Gastroesophageal sphincter (tissue), 3 donors: ENCODE measurements around the gene MYLK.

ENCODE experiments used
- CTCF ChIP-seq, 4 experiments: fragments of 200-600 bp in 2 of 4; fragments of 450-650 bp in 2 of 4; sonication (generic) in 1 of 4; IDR thresholded peaks; one replicate each; pipeline ENCODE4 v1.5.1; 2017 to 2019; ENCODE audit warnings: antibody characterized with exemption in 4 of 4, mild to moderate bottlenecking in 2 of 4, moderate library complexity in 2 of 4
- EP300 ChIP-seq: sonication (generic); formaldehyde crosslinking; IDR thresholded peaks from one replicate; pipeline ENCODE4 v1.6.1; 2017; ENCODE audit warnings: antibody characterized with exemption, mild to moderate bottlenecking
- POLR2A ChIP-seq, 2 donors: fragments of 450-650 bp; IDR thresholded peaks; one replicate each; pipeline ENCODE4 v1.6.1; 2017; ENCODE audit warnings: antibody characterized with exemption in 2 of 2, mild to moderate bottlenecking in 2 of 2, moderate library complexity in 1 of 2
- POLR2AphosphoS5 ChIP-seq: sonication (generic); formaldehyde crosslinking; IDR thresholded peaks from one replicate; pipeline ENCODE4 v1.6.1; 2017; ENCODE audit warnings: antibody characterized with exemption

- TF ChIP-seq POLR2A (IDR thresholded peaks at IDR 0.05) (no peak), CTCF (IDR thresholded peaks at IDR 0.05) (no peak), POLR2AphosphoS5 (no peak), EP300 (no peak)
These were observed 147.0 kb downstream of the MYLK start for GRCh38 chr3:123737168-123737567.
